Measurements from ENCODE around the gene DIPK1B. TPM values are rescaled to one million over a fixed set of nuclear protein-coding genes. Genes with fewer than 3 reads are reported as not detected.

DIPK1B gene
- total and polyA plus RNA-seq, 2 experiments from 2014 or later: 162 to 188 TPM

DNA sequence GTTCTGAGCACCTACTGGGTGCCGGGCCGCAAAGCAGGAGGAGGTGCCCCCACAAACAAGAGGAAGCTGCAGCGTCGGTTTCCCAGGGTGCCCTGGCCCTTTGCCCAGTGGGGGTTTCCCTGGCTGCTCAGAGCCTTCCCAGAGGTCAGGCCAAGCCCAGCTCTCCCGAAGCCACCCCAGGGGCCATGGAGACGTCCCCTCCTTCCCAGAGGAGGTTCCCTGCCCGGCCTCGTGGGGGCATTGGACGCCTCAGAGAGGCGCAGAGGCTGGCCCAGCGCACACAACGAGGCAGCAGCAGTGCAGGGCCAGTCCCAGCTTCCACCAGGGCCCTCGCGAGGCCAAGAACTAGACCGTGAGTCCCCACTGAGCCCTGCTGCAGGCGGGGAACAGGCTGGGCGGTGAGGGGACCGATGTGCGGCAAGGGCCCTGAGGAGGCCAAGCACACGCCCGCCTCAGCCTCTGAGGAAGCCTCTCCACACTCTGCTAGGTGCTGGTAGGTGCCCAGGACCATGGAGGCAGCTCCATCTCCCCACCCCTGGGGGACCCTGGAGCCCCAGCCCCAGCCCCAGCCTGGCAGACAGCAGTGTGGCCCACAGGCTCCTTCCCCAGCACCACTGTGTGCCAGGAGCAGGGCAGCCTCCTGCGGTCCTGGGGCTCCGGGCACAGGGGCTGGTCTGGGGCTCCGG lies 7.0 kb downstream of the DIPK1B start:
- TF ChIP-seq, protein P1, sequence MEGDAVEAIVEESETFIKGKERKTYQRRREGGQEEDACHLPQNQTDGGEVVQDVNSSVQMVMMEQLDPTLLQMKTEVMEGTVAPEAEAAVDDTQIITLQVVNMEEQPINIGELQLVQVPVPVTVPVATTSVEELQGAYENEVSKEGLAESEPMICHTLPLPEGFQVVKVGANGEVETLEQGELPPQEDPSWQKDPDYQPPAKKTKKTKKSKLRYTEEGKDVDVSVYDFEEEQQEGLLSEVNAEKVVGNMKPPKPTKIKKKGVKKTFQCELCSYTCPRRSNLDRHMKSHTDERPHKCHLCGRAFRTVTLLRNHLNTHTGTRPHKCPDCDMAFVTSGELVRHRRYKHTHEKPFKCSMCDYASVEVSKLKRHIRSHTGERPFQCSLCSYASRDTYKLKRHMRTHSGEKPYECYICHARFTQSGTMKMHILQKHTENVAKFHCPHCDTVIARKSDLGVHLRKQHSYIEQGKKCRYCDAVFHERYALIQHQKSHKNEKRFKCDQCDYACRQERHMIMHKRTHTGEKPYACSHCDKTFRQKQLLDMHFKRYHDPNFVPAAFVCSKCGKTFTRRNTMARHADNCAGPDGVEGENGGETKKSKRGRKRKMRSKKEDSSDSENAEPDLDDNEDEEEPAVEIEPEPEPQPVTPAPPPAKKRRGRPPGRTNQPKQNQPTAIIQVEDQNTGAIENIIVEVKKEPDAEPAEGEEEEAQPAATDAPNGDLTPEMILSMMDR (IDR thresholded peaks at IDR 0.05; ENCODE audit: low read depth, low read length): no peak
- Histone ChIP-seq H3K36me3 (peaks cover 29% of the 10 kb centered on the region), H3K9me3 (ENCODE audit: low read depth) (no peaks in the 10 kb centered on the region), H3K27me3 (no peaks in the 10 kb centered on the region), H3K4me3 (no peak overlapping the region), H3K27ac (peak overlapping the region; percentile 9), H3K4me1 (ENCODE audit: low read depth) (no peaks in the 10 kb centered on the region)
- no peak for DNase-seq (ENCODE audit: low read depth in 1 of 2, low spot score in 1 of 2)

DNA sequence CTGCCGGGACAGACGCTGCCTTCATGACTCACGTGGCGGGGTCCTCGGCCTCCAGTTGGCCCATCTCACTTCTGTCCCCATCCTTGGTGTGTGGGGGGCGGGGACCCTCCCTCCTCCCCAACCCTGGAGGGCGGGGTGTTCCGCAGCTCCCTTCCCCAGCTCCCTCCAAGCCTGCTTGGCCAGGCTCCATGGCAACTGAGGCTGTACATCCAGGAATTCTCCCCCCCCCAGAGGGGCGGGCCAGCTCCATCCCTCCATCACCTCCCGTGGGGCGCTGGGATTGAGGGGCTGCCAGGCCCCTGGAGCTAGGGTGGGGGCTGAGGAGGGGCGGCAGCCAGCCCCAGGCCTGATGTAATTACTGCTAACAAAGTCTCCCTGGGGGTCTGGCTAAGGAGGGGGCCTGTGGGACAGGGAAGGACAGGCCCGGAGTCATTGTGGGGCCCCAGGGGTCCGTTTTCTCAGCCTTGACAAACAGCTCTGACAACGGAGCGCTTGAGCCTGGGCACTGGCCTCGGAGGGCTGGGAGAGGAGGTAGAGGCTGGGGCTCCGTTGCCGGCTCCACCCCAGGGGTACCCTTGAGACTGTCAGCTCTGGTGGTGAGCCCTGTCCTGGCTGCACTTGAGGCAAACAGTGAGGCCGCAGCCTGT lies 8.0 kb downstream of the DIPK1B start:
- Histone ChIP-seq H3K36me3 (peaks cover 35% of the 10 kb centered on the region), H3K4me1 (ENCODE audit: low read depth) (no peaks in the 10 kb centered on the region), H3K27ac (peak overlapping the region; percentile 16), H3K27me3 (no peaks in the 10 kb centered on the region), H3K9me3 (ENCODE audit: low read depth) (no peaks in the 10 kb centered on the region), H3K4me3 (no peak overlapping the region)
- TF ChIP-seq, protein P1 (IDR thresholded peaks at IDR 0.05; ENCODE audit: low read depth, low read length): no peak
- DNase-seq (ENCODE audit: low read depth in 1 of 2, low spot score in 1 of 2): peak in 1 of 2 donors; percentile 73

DNA sequence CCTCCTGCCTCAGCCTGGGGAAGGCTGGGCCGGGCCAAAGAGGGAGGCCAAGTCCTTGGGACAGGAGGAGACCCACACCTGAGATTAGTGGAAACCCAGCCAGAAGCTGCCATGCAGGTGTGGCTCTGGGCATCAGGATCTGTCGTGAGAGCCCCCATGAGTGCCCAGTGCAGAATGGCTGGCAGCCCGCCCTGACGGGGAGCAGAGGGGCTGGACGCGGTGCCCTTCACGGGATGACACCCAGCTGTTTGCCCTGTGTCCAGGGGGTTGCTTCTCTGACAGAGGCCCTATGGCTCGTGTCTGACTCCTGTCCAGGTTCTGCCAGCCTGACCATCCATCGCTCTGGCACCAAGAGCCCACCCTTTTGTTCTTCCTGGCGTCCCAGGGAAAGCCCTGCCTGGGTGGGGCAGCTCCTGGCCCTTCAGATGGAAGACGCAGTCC lies 8.5 kb downstream of the DIPK1B start:
- H3K4me1 ChIP-seq (ENCODE audit: low read depth): no peaks in the 10 kb centered on the region
- no peak overlapping the region for H3K4me3 ChIP-seq
- H3K27me3 ChIP-seq: no peaks in the 10 kb centered on the region
- no peak for DNase-seq (ENCODE audit: low read depth in 1 of 2, low spot score in 1 of 2)
- H3K36me3 ChIP-seq: peaks cover 38% of the 10 kb centered on the region
- TF ChIP-seq, protein P1 (IDR thresholded peaks at IDR 0.05; ENCODE audit: low read depth, low read length): no peak
- H3K27ac ChIP-seq: peak overlapping the region; percentile 16
- H3K9me3 ChIP-seq (ENCODE audit: low read depth): no peaks in the 10 kb centered on the region

DNA sequence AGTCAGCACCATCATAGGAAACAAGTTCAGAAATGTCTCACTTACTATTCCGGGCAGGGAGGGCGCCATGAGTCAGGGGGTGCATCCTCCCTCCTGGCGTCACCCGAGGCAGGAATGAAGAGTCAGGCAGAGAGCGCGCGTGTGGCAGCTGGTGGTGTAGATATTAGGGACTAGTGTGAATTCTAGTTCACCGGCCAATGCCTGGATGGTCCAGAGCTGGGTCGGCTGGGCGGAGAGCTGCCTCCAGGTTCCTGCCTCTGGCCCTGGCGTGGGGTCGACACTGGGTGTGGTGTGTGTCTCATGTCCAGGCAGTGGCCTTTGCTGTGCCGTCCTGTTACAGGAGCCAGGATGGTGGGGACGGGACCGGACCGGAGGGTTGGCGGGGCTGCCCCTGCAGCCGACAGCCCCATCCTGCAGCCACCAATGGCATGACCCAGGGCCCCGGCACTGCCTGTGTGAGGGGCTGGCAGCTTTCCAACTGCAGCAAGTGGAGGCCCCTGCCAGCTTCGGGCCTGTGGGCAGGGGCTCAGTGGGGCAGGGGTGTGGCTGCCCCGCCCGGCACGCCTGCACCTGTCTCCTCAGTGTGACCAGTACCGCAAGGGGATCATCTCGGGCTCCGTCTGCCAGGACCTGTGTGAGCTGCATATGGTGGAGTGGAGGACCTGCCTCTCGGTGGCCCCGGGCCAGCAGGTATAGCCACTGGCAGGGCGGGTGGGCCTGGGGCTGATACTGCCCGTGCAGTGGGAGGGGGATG lies 9.1 kb downstream of the DIPK1B start:
- peaks cover 44% of the 10 kb centered on the region for H3K36me3 ChIP-seq
- peaks cover 2% of the 10 kb centered on the region for H3K4me1 ChIP-seq (ENCODE audit: low read depth)
- no peaks in the 10 kb centered on the region for H3K9me3 ChIP-seq (ENCODE audit: low read depth)
- no peak overlapping the region for H3K4me3 ChIP-seq
- no peaks in the 10 kb centered on the region for H3K27me3 ChIP-seq
- TF ChIP-seq, protein P1 (IDR thresholded peaks at IDR 0.05; ENCODE audit: low read depth, low read length): no peak
- H3K27ac ChIP-seq: peak overlapping the region; percentile 39
- DNase-seq (ENCODE audit: low read depth in 1 of 2, low spot score in 1 of 2): no peak

DNA sequence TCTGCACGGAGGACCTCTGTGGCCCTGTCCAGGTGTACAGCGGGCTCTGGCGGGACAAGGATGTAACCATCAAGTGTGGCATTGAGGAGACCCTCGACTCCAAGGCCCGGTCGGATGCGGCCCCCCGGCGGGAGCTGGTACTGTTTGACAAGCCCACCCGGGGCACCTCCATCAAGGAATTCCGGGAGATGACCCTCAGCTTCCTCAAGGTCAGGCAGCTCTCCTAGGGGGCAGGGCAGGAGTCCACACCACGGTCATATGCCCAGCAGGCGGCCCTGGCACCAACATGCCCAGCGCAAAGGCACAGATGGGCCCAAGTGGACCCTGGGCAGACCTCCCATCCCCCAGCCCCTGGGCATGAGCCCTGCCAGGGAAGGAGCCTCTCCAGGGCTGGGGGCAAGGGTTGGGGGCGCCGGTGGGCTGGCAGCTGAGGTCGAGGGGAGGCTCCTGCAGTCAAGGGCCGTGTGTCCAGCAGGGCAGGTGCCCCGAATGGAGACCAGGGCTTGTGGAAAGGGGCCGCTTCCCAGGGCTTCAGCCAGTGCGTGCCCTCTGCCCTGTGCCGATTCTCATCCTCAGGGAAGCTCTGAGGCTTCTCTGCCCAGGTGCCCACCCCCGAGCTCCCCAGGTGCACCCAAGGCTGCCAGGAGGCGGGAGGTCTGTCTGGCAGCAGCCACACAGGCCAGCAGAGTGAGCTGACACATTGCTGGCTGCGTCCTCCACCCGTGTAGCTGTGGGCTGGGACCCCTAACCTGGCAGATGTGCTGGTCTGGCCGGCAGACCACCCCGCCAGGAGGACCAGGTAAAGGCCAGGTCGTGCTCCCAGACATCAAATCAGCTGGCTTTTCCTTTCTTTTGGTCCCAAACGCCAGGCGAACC lies 10.0 kb downstream of the DIPK1B start:
- TF ChIP-seq, protein P1 (IDR thresholded peaks at IDR 0.05; ENCODE audit: low read depth, low read length): no peak
- Histone ChIP-seq H3K36me3 (peaks cover 44% of the 10 kb centered on the region), H3K4me1 (ENCODE audit: low read depth) (peaks cover 9% of the 10 kb centered on the region), H3K9me3 (ENCODE audit: low read depth) (no peaks in the 10 kb centered on the region), H3K27me3 (no peaks in the 10 kb centered on the region), H3K27ac (peak overlapping the region; percentile 39), H3K4me3 (no peak overlapping the region)
- DNase-seq (ENCODE audit: low read depth in 1 of 2, low spot score in 1 of 2): no peak
